ENCODE data around the gene VDR. TPM values are rescaled to one million over a fixed set of nuclear protein-coding genes. Genes with fewer than 3 reads are reported as not detected.

VDR gene
- total and polyA plus RNA-seq, 12 donors, result 6.9 to 80.1 (median 18.4) TPM

DNA sequence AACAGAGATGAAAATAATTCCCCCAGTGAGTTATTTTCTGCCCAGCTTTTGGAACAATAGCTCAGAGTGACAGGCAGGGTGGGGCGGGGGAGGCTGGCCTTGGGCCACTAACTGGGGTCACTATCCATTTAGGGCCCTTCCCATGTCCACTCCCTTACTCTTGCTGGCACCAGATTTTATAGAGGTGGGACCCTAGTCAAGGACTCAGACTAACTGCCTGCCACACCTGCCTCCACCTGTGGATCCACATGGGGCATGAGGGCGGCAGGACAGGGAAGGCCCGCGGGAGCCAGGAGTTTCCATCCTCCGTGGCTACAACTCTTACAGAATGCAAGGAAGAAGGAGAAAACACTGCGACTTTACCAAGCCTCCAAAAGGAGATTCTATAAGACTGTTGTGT, 10.1 kb downstream of the VDR start:
- Histone ChIP-seq H3K27ac (no peak overlapping the region), H3K36me3 (replicated peaks in 1 of 2) (no peaks in the 10 kb centered on the region), H3K4me1 (replicated peaks in 1 of 2) (peaks cover 0 to 31% of the 10 kb centered on the region in 2 donors), H3K9me3 (replicated peaks in 1 of 3) (no peaks in the 10 kb centered on the region), H3K4me3 (no peak overlapping the region), H3K27me3 (no peaks in the 10 kb centered on the region)
- WGBS, 4 donors, result 85 to 92% (median 90%) methylated on average over 6 of the region's 6 CpGs
- TF ChIP-seq POLR2A (IDR thresholded peaks at IDR 0.05) (no peak), CTCF (IDR thresholded peaks at IDR 0.05) (no peak)
- DNase-seq, result no peak
- intact Hi-C loops (cut with DNase I), result no loop called here

DNA sequence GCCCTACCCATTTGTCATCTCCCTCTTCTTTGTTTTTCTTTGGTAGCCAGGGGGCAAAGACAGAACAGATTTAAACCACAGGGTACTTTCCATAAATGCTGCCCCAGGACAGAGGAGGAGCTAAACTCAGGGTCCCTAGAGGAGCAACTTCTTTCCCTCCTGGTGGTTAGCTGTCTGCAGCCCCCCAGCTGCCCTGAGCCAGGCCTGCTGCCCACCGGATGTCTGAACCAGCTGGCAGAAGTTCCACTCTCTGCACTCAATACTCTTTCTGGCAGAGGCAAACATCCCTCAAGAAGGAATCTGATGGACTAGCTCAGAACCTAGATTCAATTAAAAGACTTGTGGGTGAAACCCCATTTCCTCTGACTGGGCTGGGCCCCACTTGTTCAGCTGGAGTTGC, 10.7 kb downstream of the VDR start:
- TF ChIP-seq CTCF (IDR thresholded peaks at IDR 0.05) (no peak), POLR2A (IDR thresholded peaks at IDR 0.05) (no peak)
- H3K27ac ChIP-seq, result no peak overlapping the region
- no peaks in the 10 kb centered on the region for H3K9me3 ChIP-seq (replicated peaks in 1 of 3)
- H3K27me3 ChIP-seq, result no peaks in the 10 kb centered on the region
- 39 to 90% (median 59%) methylated on average over 1 of the region's 1 CpG; no CpG with 5 or more reads in 1 of the 4 donors for WGBS, 4 donors
- no peak for DNase-seq
- H3K4me3 ChIP-seq, result no peak overlapping the region
- H3K36me3 ChIP-seq (replicated peaks in 1 of 2), result no peaks in the 10 kb centered on the region
- intact Hi-C loops (cut with DNase I), result no loop called here
- H3K4me1 ChIP-seq (replicated peaks in 1 of 2), result peaks cover 2 to 29% of the 10 kb centered on the region in 2 donors

- no peaks in the 10 kb centered on the region for H3K9me3 ChIP-seq (replicated peaks in 1 of 3)
- peaks cover 8 to 36% of the 10 kb centered on the region in 2 donors for H3K4me1 ChIP-seq (replicated peaks in 1 of 2)
- TF ChIP-seq POLR2A (IDR thresholded peaks at IDR 0.05) (no peak), CTCF (IDR thresholded peaks at IDR 0.05) (no peak)
- H3K36me3 ChIP-seq (replicated peaks in 1 of 2), result no peaks in the 10 kb centered on the region
- no peak overlapping the region for H3K27ac ChIP-seq
- intact Hi-C loops (cut with DNase I), result no loop called here
- WGBS, 4 donors, result 79 to 86% (median 81%) methylated on average over 5 of the region's 5 CpGs
- no peak overlapping the region for H3K4me3 ChIP-seq
- H3K27me3 ChIP-seq, result no peaks in the 10 kb centered on the region
- no peak for DNase-seq
Observed at GRCh38 chr12:47892819-47893218, 12.0 kb downstream of the VDR start.

- Histone ChIP-seq H3K4me3 (no peak overlapping the region), H3K4me1 (replicated peaks in 1 of 2) (peaks cover 8 to 29% of the 10 kb centered on the region in 2 donors), H3K27me3 (no peaks in the 10 kb centered on the region), H3K36me3 (replicated peaks in 1 of 2) (no peaks in the 10 kb centered on the region), H3K27ac (no peak overlapping the region), H3K9me3 (replicated peaks in 1 of 3) (no peaks in the 10 kb centered on the region)
- no peak for DNase-seq
- TF ChIP-seq POLR2A (IDR thresholded peaks at IDR 0.05) (no peak), CTCF (IDR thresholded peaks at IDR 0.05) (no peak)
- 48 to 57% (median 50%) methylated on average over 3 of the region's 3 CpGs for WGBS, 4 donors
- intact Hi-C loops (cut with DNase I), result no loop called here
Observed at GRCh38 chr12:47891356-47891755, 13.4 kb downstream of the VDR start.

Data from adrenal gland (tissue), 12 donors.